HEK293 (cell line): ENCODE results near the gene FAM168B.

Experiments
- CTCF ChIA-PET: fragments of 350-600 bp; formaldehyde crosslinking; extraction: SDS; loops from one replicate; lab custom pipeline; 2021; ENCODE audit warnings: antibody characterized with exemption; lab: Yijun Ruan, JAX
- POLR2A ChIA-PET: fragments of 300-600 bp; formaldehyde crosslinking; extraction: SDS; loops from one replicate; lab custom pipeline; 2020; ENCODE audit warnings: antibody characterized with exemption, inconsistent platforms; lab: Yijun Ruan, JAX
- H3K27ac ChIP-seq: fragments of 200-500 bp; sonication (Bioruptor generic); 2 replicates; pipeline ENCODE4 v1.5.1; 2014; ENCODE audit warnings: low read depth, low read length, control low read depth, inconsistent platforms; ENCODE audit errors: extremely low read depth
- H3K36me3 ChIP-seq, 2 experiments: fragments of 200-500 bp in 1 of 2; sonication (Bioruptor generic) in 1 of 2; 1 replicate in 1 of 2; 2 replicates in 1 of 2; pipeline ENCODE4 v1.5.1; 2014 to 2017; ENCODE audit warnings: inconsistent platforms in 2 of 2, low read length in 2 of 2; ENCODE audit not compliant: control insufficient read depth in 2 of 2, insufficient read depth in 1 of 2
- H3K4me1 ChIP-seq: fragments of 200-500 bp; sonication (Bioruptor generic); 2 replicates; pipeline ENCODE4 v1.5.1; 2014; ENCODE audit warnings: mild to moderate bottlenecking, low read length, inconsistent platforms; ENCODE audit not compliant: control insufficient read depth, insufficient read depth
- H3K4me3 ChIP-seq: 2 replicates; pipeline ENCODE4 v1.5.1; 2011; ENCODE audit warnings: low read depth, mild to moderate bottlenecking, control low read depth, low read length, moderate library complexity
- H3K9me3 ChIP-seq: fragments of 200-500 bp; sonication (Bioruptor generic); 2 replicates; pipeline ENCODE4 v1.5.1; 2014; ENCODE audit warnings: low read depth, low read length, inconsistent platforms; ENCODE audit not compliant: control insufficient read depth, insufficient read depth
- GLI4 ChIP-seq: fragments of 450-650 bp; formaldehyde crosslinking; IDR thresholded peaks from 2 replicates; pipeline ENCODE4 v1.5.1; 2016; ENCODE audit warnings: missing biosample characterization, missing genetic modification characterization
- GLIS2 ChIP-seq: fragments of 450-650 bp; formaldehyde crosslinking; IDR thresholded peaks from 2 replicates; pipeline ENCODE4 v1.5.1; 2016; ENCODE audit warnings: missing biosample characterization, missing genetic modification characterization
- PRDM1 ChIP-seq: fragments of 450-650 bp; formaldehyde crosslinking; IDR thresholded peaks from 2 replicates; pipeline ENCODE4; 2016; ENCODE audit warnings: missing biosample characterization, missing genetic modification characterization
- SETDB1 ChIP-seq: IDR thresholded peaks from one replicate; pipeline ENCODE4 v1.6.1; 2017; ENCODE audit warnings: mild to moderate bottlenecking, low read length, moderate library complexity, mixed read lengths; ENCODE audit not compliant: insufficient read length
- ZFP3 ChIP-seq: fragments of 450-650 bp; formaldehyde crosslinking; IDR thresholded peaks from 2 replicates; pipeline ENCODE4 v1.5.1; 2016; ENCODE audit warnings: low read depth, missing biosample characterization, missing genetic modification characterization
- ZFP69B ChIP-seq: fragments of 450-650 bp; formaldehyde crosslinking; IDR thresholded peaks from 2 replicates; pipeline ENCODE4 v1.5.1; 2016; ENCODE audit warnings: missing biosample characterization, missing genetic modification characterization
- ZNF140 ChIP-seq: fragments of 450-650 bp; formaldehyde crosslinking; IDR thresholded peaks from 2 replicates; pipeline ENCODE4 v1.5.1; 2016; ENCODE audit warnings: missing biosample characterization, missing genetic modification characterization
- ZNF16 ChIP-seq: fragments of 450-650 bp; formaldehyde crosslinking; IDR thresholded peaks from 2 replicates; pipeline ENCODE4 v1.5.1; 2016; ENCODE audit warnings: low read depth, missing biosample characterization, missing genetic modification characterization
- ZNF169 ChIP-seq: fragments of 450-650 bp; formaldehyde crosslinking; IDR thresholded peaks from 2 replicates; pipeline ENCODE4 v1.5.1; 2016; ENCODE audit warnings: missing biosample characterization, missing genetic modification characterization
- ZNF175 ChIP-seq: fragments of 450-650 bp; formaldehyde crosslinking; IDR thresholded peaks from 2 replicates; pipeline ENCODE4 v1.5.1; 2016; ENCODE audit warnings: missing biosample characterization, missing genetic modification characterization
- ZNF280D ChIP-seq: fragments of 450-650 bp; formaldehyde crosslinking; IDR thresholded peaks from 2 replicates; pipeline ENCODE4 v1.5.1; 2016; ENCODE audit warnings: missing biosample characterization, missing genetic modification characterization
- ZNF362 ChIP-seq: fragments of 450-650 bp; formaldehyde crosslinking; IDR thresholded peaks from 2 replicates; pipeline ENCODE4 v1.5.1; 2016; ENCODE audit warnings: missing biosample characterization, missing genetic modification characterization
- ZNF394 ChIP-seq: fragments of 450-650 bp; formaldehyde crosslinking; IDR thresholded peaks from 2 replicates; pipeline ENCODE4 v1.5.1; 2016; ENCODE audit warnings: missing biosample characterization, missing genetic modification characterization, mild to moderate bottlenecking, moderate library complexity, borderline replicate concordance
- ZNF645 ChIP-seq: fragments of 450-650 bp; formaldehyde crosslinking; IDR thresholded peaks from 2 replicates; pipeline ENCODE4; 2016; ENCODE audit warnings: missing biosample characterization, missing genetic modification characterization
- ZNF785 ChIP-seq: fragments of 450-650 bp; formaldehyde crosslinking; IDR thresholded peaks from 2 replicates; pipeline ENCODE4 v1.5.1; 2016; ENCODE audit warnings: missing biosample characterization, missing genetic modification characterization
- ZSCAN16 ChIP-seq: fragments of 450-650 bp; formaldehyde crosslinking; IDR thresholded peaks from 2 replicates; pipeline ENCODE4 v1.5.1; 2016; ENCODE audit warnings: missing biosample characterization, missing genetic modification characterization

The FAM168B gene

GRCh38 chr2:131046918-131047652 lies 46.2 kb downstream of the FAM168B start:
- Histone ChIP-seq H3K4me3 (no peak overlapping the region), H3K27ac (no peak overlapping the region), H3K36me3 (peaks cover 0 to 72% of the 10 kb centered on the region in 2 experiments; a peak in 2 of 3 replicates), H3K4me1 (no peaks in the 10 kb centered on the region), H3K9me3 (no peaks in the 10 kb centered on the region)
- POLR2A ChIA-PET: no interaction called here
- TF ChIP-seq ZNF394 (tag by site-specific recombination): no peak
- TF ChIP-seq GLI4 (tag by site-specific recombination): no peak
- no peak for TF ChIP-seq GLIS2 (tag by site-specific recombination)
- TF ChIP-seq ZNF169: no peak
- CTCF ChIA-PET: interaction anchor here (0.6 kb wide), 1 partner anchor 445 kb away, joined by 3 read pairs; the partner anchor contains the start of gene MZT2A

- Histone ChIP-seq H3K4me3 (no peak overlapping the region), H3K9me3 (no peaks in the 10 kb centered on the region), H3K4me1 (no peaks in the 10 kb centered on the region), H3K36me3 (peaks cover 0 to 67% of the 10 kb centered on the region in 2 experiments; a peak in 1 of 3 replicates), H3K27ac (no peak overlapping the region)
- TF ChIP-seq ZNF394 (tag by site-specific recombination): no peak
- no peak for TF ChIP-seq ZNF175
- TF ChIP-seq ZNF362: no peak
- no peak for TF ChIP-seq ZNF16 (tag by site-specific recombination)
- TF ChIP-seq SETDB1: no peak
- no peak for TF ChIP-seq ZSCAN16 (tag by site-specific recombination)
- TF ChIP-seq ZFP3 (tag by site-specific recombination): no peak
- no peak for TF ChIP-seq PRDM1 (tag by site-specific recombination)
- no peak for TF ChIP-seq ZNF140 (tag by site-specific recombination)
- no peak for TF ChIP-seq ZNF645
- TF ChIP-seq ZNF785 (tag by site-specific recombination): no peak
- no peak for TF ChIP-seq ZNF280D (tag by site-specific recombination)
- no peak for TF ChIP-seq ZFP69B (tag by site-specific recombination)
- POLR2A ChIA-PET: no interaction called here
- CTCF ChIA-PET: interaction anchor here (0.6 kb wide), 1 partner anchor 446 kb away, joined by 3 read pairs; the partner anchor contains the start of gene MZT2A
These were observed 47.0 kb downstream of the FAM168B start for GRCh38 chr2:131046028-131046917.
